Mucosa of descending colon (tissue), 3 donors: ENCODE data around the gene RXRG. TPM values are rescaled to one million over a fixed set of nuclear protein-coding genes. Genes with fewer than 3 reads are reported as not detected.
A peak's percentile ranks its signal among the peaks of the same experiment; 100 is the strongest.

Experiments used
- ATAC-seq: fragments of 200-7000 bp; cut with Tn5 transposase; one replicate; pipeline ENCODE4 v1.9.1; 2020; ENCODE audit warnings: mild to moderate bottlenecking, moderate library complexity
- DNase-seq, 3 donors: peaks; one replicate each; pipeline ENCODE4 v3.0.0-alpha.2; 2020
- H3K36me3 ChIP-seq: fragments of 200-600 bp; one replicate; pipeline ENCODE4 v1.8.0; 2021; ENCODE audit warnings: low read depth, mild to moderate bottlenecking
- H3K4me1 ChIP-seq: fragments of 200-600 bp; one replicate; pipeline ENCODE4 v1.8.0; 2021; ENCODE audit warnings: low read depth, mild to moderate bottlenecking
- H3K4me3 ChIP-seq: fragments of 200-600 bp; one replicate; pipeline ENCODE4 v1.8.0; 2021; ENCODE audit warnings: mild to moderate bottlenecking
- H3K9me3 ChIP-seq: fragments of 200-600 bp; one replicate; pipeline ENCODE4 v1.8.0; 2021; ENCODE audit warnings: mild to moderate bottlenecking
- CTCF ChIP-seq: fragments of 200-600 bp; IDR thresholded peaks from one replicate; pipeline ENCODE4 v1.8.0; 2022; ENCODE audit warnings: antibody characterized with exemption, mild to moderate bottlenecking
- intact Hi-C, 2 donors: fragments of 100-400 bp; cut with DNase I in 1 of 2; cut with micrococcal nuclease in 1 of 2; formaldehyde crosslinking; loops; one replicate each; pipeline versions ENCODE4 v1.11.0 to v1.11.1; 2022; cut with DNase I, micrococcal nuclease
- total RNA-seq, 3 donors: library from RNA; stranded (reverse); fragmentation: NEBNext Ultra II Directional in 2 of 3; extraction: Animal tissue kit (Norgen Biotek cat#: 25700) in 2 of 3; gene quantifications; one replicate each; pipeline versions ENCODE4 v1.2.1 to v1.2.4, GENCODE V29; 2021 to 2023
- donor health status: DM: no; HTN: no; CAD: no; lungs with moderate emphysema.
- donor health status: DM: no; HTN: no; CAD: no.
- donor health status: DM: no; HTN: yes; CAD: no.

Gene RXRG
- total RNA-seq, 3 donors from 2014 or later = 0.29 to 1.8 (median 1.1) TPM

- DNase-seq (no peak), ATAC-seq (no peak)
- Histone ChIP-seq H3K4me1 (no peaks in the 10 kb centered on the region), H3K36me3 (no peaks in the 10 kb centered on the region), H3K9me3 (no peaks in the 10 kb centered on the region), H3K4me3 (no peak overlapping the region)
- no peak for TF ChIP-seq CTCF
- intact Hi-C loops = no loop called here
These were observed 40.8 kb upstream of the RXRG start for GRCh38 chr1:165485716-165486115.

GRCh38 chr1:165484532-165484931, 39.6 kb upstream of the RXRG start:
- Histone ChIP-seq H3K4me3 (no peak overlapping the region), H3K4me1 (no peaks in the 10 kb centered on the region), H3K36me3 (no peaks in the 10 kb centered on the region), H3K9me3 (no peaks in the 10 kb centered on the region)
- intact Hi-C loops = no loop called here
- DNase-seq = no peak
- no peak for TF ChIP-seq CTCF
- ATAC-seq = no peak

- Histone ChIP-seq H3K4me3 (no peak overlapping the region), H3K4me1 (no peaks in the 10 kb centered on the region), H3K36me3 (no peaks in the 10 kb centered on the region), H3K9me3 (no peaks in the 10 kb centered on the region)
- intact Hi-C loops = no loop called here
- TF ChIP-seq CTCF = no peak
- ATAC-seq (no peak), DNase-seq (no peak)
These were observed 38.5 kb upstream of the RXRG start for GRCh38 chr1:165483412-165483811.

- intact Hi-C loops = no loop called here
These were observed 37.0 kb upstream of the RXRG start for GRCh38 chr1:165481820-165482532.

GRCh38 chr1:165476776-165477175, 31.9 kb upstream of the RXRG start:
- DNase-seq (no peak), ATAC-seq (no peak)
- Histone ChIP-seq H3K36me3 (no peaks in the 10 kb centered on the region), H3K4me1 (no peaks in the 10 kb centered on the region), H3K4me3 (no peak overlapping the region), H3K9me3 (no peaks in the 10 kb centered on the region)
- TF ChIP-seq CTCF = no peak
- intact Hi-C loops = no loop called here

More at GRCh38 chr1:165481820-165482532, 37.0 kb upstream of the RXRG start:
- H3K9me3 ChIP-seq = no peaks in the 10 kb centered on the region
- no peaks in the 10 kb centered on the region for H3K36me3 ChIP-seq
- H3K4me3 ChIP-seq = no peak overlapping the region
- no peak for TF ChIP-seq CTCF
- peak; percentile 73 for ATAC-seq
- DNase-seq = peak in 1 of 3 donors; percentile 15
- H3K4me1 ChIP-seq = no peaks in the 10 kb centered on the region

- H3K36me3 ChIP-seq = no peaks in the 10 kb centered on the region
- intact Hi-C loops = no loop called here
- no peaks in the 10 kb centered on the region for H3K4me1 ChIP-seq
- H3K9me3 ChIP-seq = no peaks in the 10 kb centered on the region
- no peak for TF ChIP-seq CTCF
- no peak for ATAC-seq
- no peak for DNase-seq
- no peak overlapping the region for H3K4me3 ChIP-seq
These were observed 29.3 kb upstream of the RXRG start for GRCh38 chr1:165474196-165474595.
